A673 (cell line): ENCODE results near the gene ZNF780B. TPM values are rescaled to one million over a fixed set of nuclear protein-coding genes. Genes with fewer than 3 reads are reported as not detected.

Experiments
- BruUV-seq: library from RNA; stranded (reverse); fragments of 400-500 nt; replicated peaks from 2 replicates; lab custom pipeline; 2021; lab: Mats Ljungman, UMichigan
- CTCF ChIA-PET: fragments of 300-600 bp; sonication (Branson Sonifier 250); formaldehyde crosslinking; loops from one replicate; lab custom pipeline; 2022; ENCODE audit warnings: antibody characterized with exemption; lab: Charles Lee
- POLR2A ChIA-PET: fragments of 300-600 bp; sonication (Branson Sonifier 250); formaldehyde crosslinking; loops from one replicate; lab custom pipeline; 2022; ENCODE audit warnings: antibody characterized with exemption; ENCODE audit not compliant: low non-redundant PET; lab: Charles Lee
- DNase-seq: peaks from one replicate; pipeline ENCODE4 v3.0.0-alpha.2; 2015; ENCODE audit warnings: low spot score
- H3K27ac ChIP-seq: fragments of 200-600 bp; sonication (generic); 2 replicates; pipeline ENCODE4 v1.5.1; 2016; ENCODE audit warnings: mixed run types, low read depth, mild to moderate bottlenecking, mixed read lengths, antibody characterized with exemption, low read length; ENCODE audit not compliant: poor library complexity, severe bottlenecking
- H3K27me3 ChIP-seq: fragments of 200-600 bp; sonication (generic); replicated peaks from 2 replicates; pipeline ENCODE4 v1.6.1; 2017; ENCODE audit warnings: mixed run types, low read depth, mild to moderate bottlenecking, mixed read lengths, antibody characterized with exemption, low read length; ENCODE audit not compliant: insufficient read depth, poor library complexity
- H3K36me3 ChIP-seq: fragments of 200-600 bp; sonication (generic); 2 replicates; pipeline ENCODE4 v1.6.1; 2016; ENCODE audit warnings: mixed run types, mild to moderate bottlenecking, mixed read lengths, antibody characterized with exemption, low read length; ENCODE audit not compliant: insufficient read depth, poor library complexity, severe bottlenecking
- H3K4me1 ChIP-seq: fragments of 200-600 bp; sonication (generic); 2 replicates; pipeline ENCODE4 v1.6.1; 2017; ENCODE audit warnings: mixed run types, mild to moderate bottlenecking, mixed read lengths, antibody characterized with exemption, low read length; ENCODE audit not compliant: insufficient read depth, poor library complexity, severe bottlenecking
- H3K4me3 ChIP-seq: fragments of 200-600 bp; sonication (generic); 2 replicates; pipeline ENCODE4 v1.5.1; 2016; ENCODE audit warnings: low read depth, mixed run types, mild to moderate bottlenecking, mixed read lengths, low read length; ENCODE audit not compliant: poor library complexity, severe bottlenecking
- H3K9me3 ChIP-seq: fragments of 200-600 bp; sonication (generic); 2 replicates; pipeline ENCODE4 v1.6.1; 2016; ENCODE audit warnings: mixed run types, low read depth, mild to moderate bottlenecking, mixed read lengths, antibody characterized with exemption, low read length; ENCODE audit not compliant: poor library complexity, severe bottlenecking
- CTCF ChIP-seq: fragments of 300-800, 200-600 bp; sonication (generic); conservative IDR thresholded peaks from 2 replicates; pipeline ENCODE4 v1.5.1; 2017; ENCODE audit warnings: low read depth, mild to moderate bottlenecking, antibody characterized with exemption, low read length, moderate library complexity, mixed read lengths
- EZH2 ChIP-seq: fragments of 200-600 bp; sonication (generic); IDR thresholded peaks from 2 replicates; pipeline ENCODE4 v1.6.1; 2017; ENCODE audit warnings: borderline replicate concordance, low read depth, mild to moderate bottlenecking, mixed read lengths, antibody characterized with exemption, low read length; ENCODE audit not compliant: poor library complexity, severe bottlenecking
- intact Hi-C: fragments of 100-400 bp; cut with micrococcal nuclease; formaldehyde crosslinking; loops from one replicate; pipeline ENCODE4 v1.10.0; 2022; ENCODE audit not compliant: unreplicated experiment
- total RNA-seq: library from RNA; stranded (reverse); gene quantifications from 2 replicates; pipeline ENCODE4 v1.2.3, GENCODE V29; 2021

The ZNF780B gene
- total RNA-seq, 1 experiment from 2014 or later, result 23.7 TPM

DNA sequence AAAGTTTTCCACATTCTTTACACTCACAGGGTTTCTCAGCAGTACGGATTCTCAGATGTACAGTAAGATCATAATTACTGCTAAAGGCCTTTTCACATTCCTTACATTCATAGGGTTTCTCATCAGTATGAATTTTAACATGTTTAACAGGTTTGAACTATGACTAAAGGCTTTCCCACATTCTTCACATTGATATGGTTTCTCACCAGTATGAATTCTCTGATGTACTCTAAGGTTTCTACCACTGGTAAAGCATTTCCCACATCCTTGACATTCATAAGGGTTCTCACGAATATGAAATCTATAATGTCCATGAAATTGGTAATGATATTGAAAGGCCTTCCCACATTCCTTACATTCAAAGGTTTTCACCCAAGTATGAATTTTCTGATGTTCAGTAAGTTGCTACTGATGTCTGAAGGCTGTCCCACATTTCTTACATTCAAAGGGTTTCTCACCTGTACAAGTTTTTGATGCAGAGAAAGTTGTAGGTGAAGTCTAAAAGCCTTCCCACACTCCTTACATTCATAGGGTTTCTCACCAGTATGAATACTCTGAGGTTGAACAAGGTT, 22.0 kb downstream of the ZNF780B start:
- Histone ChIP-seq H3K36me3 (no peaks in the 10 kb centered on the region), H3K27me3 (no peaks in the 10 kb centered on the region), H3K9me3 (peaks cover 79% of the 10 kb centered on the region), H3K4me1 (no peaks in the 10 kb centered on the region), H3K4me3 (no peak overlapping the region), H3K27ac (no peak overlapping the region)
- TF ChIP-seq CTCF (no peak), EZH2 (no peak)
- BruUV-seq, result no TSS peak
- intact Hi-C loops, result no loop called here
- ChIA-PET POLR2A (no interaction called here), CTCF (no interaction called here)
- DNase-seq, result no peak

- Histone ChIP-seq H3K36me3 (no peaks in the 10 kb centered on the region), H3K4me3 (no peak overlapping the region), H3K4me1 (no peaks in the 10 kb centered on the region), H3K9me3 (peaks cover 98% of the 10 kb centered on the region), H3K27me3 (no peaks in the 10 kb centered on the region), H3K27ac (no peak overlapping the region)
- no peak for DNase-seq
- intact Hi-C loops, result no loop called here
- TF ChIP-seq CTCF, result no peak
- TF ChIP-seq EZH2, result no peak
- BruUV-seq, result no TSS peak
- ChIA-PET POLR2A (no interaction called here), CTCF (no interaction called here)
These were observed 29.4 kb downstream of the ZNF780B start for GRCh38 chr19:40026597-40026970.

DNA sequence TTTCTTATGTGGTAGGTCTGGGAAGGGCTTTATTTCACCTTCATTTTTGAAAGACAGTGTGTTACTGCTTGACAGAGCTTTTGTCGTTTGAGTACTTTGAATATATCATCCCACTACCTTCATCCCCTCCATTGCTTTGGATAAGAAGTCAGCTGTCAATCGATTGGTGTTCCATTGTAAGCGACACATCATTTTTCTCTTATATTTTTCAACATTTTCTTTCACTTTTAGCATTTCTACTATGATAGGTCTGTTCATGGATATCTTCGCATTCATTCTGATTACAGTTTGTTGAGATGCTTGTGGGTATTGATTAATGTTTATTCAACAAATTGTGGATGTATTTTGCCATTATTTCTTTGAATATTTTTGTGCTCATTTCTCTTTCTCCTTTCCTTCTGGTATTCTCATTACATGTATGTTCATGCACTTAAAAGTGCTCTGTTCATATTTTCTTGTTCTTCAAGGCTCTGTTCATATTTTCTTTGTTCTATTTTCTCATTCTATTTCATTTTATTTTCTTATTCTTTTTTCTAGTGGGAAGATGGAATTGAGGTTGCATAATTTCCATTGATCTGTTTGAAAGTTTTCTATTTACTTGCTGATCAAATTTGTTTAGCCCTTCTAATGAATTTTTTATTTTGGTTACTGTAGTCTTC, 30.0 kb downstream of the ZNF780B start:
- no peaks in the 10 kb centered on the region for H3K27me3 ChIP-seq
- TF ChIP-seq CTCF, result no peak
- no peak for TF ChIP-seq EZH2
- POLR2A ChIA-PET, result no interaction called here
- BruUV-seq, result no TSS peak
- DNase-seq, result no peak
- H3K9me3 ChIP-seq, result peaks cover 95% of the 10 kb centered on the region
- no peak overlapping the region for H3K4me3 ChIP-seq
- H3K4me1 ChIP-seq, result no peaks in the 10 kb centered on the region
- H3K27ac ChIP-seq, result no peak overlapping the region
- no peaks in the 10 kb centered on the region for H3K36me3 ChIP-seq
- CTCF ChIA-PET, result no interaction called here
- intact Hi-C loops, result no loop called here
